Measurements from ENCODE around the gene ACAA2. TPM values are rescaled to one million over a fixed set of nuclear protein-coding genes. Genes with fewer than 3 reads are reported as not detected.
A peak's percentile ranks its signal among the peaks of the same experiment; 100 is the strongest.

Gene ACAA2
- total RNA-seq, 1 experiment from 2014 or later: 136 TPM

- no peak overlapping the region for H3K4me3 Mint-ChIP-seq
- TF ChIP-seq GABPB1 (CRISPR knock-in tag; IDR thresholded peaks at IDR 0.05): no peak
- no peak for TF ChIP-seq ESRRA (CRISPR knock-in tag; IDR thresholded peaks at IDR 0.05; ENCODE audit: borderline replicate concordance)
- no peak for TF ChIP-seq TCF7 (CRISPR knock-in tag; IDR thresholded peaks at IDR 0.05; ENCODE audit: low read depth)
- TF ChIP-seq CDX4 (CRISPR knock-in tag; IDR thresholded peaks at IDR 0.05; ENCODE audit: borderline replicate concordance): no peak
- no peak for TF ChIP-seq PRRX2 (CRISPR knock-in tag; IDR thresholded peaks at IDR 0.05)
- no peak for TF ChIP-seq SMAD3 (CRISPR knock-in tag; IDR thresholded peaks at IDR 0.05; ENCODE audit: borderline replicate concordance)
- TF ChIP-seq IRF1 (CRISPR knock-in tag; IDR thresholded peaks at IDR 0.05): no peak
- TF ChIP-seq ZMAT4 (CRISPR knock-in tag; IDR thresholded peaks at IDR 0.05): no peak
- no peak for TF ChIP-seq ZNF396 (CRISPR knock-in tag; IDR thresholded peaks at IDR 0.05; ENCODE audit: borderline replicate concordance)
- no peak for TF ChIP-seq ZSCAN18 (CRISPR knock-in tag; IDR thresholded peaks at IDR 0.05)
- TF ChIP-seq ERG (CRISPR knock-in tag; IDR thresholded peaks at IDR 0.05): no peak
- POLR2A ChIA-PET: no interaction called here
These were observed 2.6 kb upstream of the ACAA2 start for GRCh38 chr18:49815927-49816326.

GRCh38 chr18:49814147-49814499 lies 790 bp upstream of the ACAA2 start:
- Mint-ChIP-seq H3K4me1 (peaks cover 23% of the 10 kb centered on the region), H3K4me3 (peak overlapping the region; percentile 90), H3K27ac (peak overlapping the region; percentile 53), H3K36me3 (peaks cover 20% of the 10 kb centered on the region), H3K9me3 (peaks cover 14% of the 10 kb centered on the region), H3K27me3 (ENCODE audit: low read depth) (no peaks in the 10 kb centered on the region)
- CTCF ChIA-PET: interaction anchor here (1.4 to 4.2 kb wide), 2 partner anchors 44 to 54 kb away, joined by 3 to 30 read pairs; no protein-coding TSS in a partner anchor
- ATAC-seq (peak; percentile 41), DNase-seq (ENCODE audit: low spot score) (peak; percentile 57)
- POLR2A ChIA-PET: interaction anchor here (0.6 to 1.0 kb wide), 3 partner anchors 73 to 1421 kb away, joined by 3 read pairs; no protein-coding TSS in a partner anchor
- TF ChIP-seq KAT7 (CRISPR knock-in tag; IDR thresholded peaks at IDR 0.05; ENCODE audit: borderline replicate concordance) (0 out of 2 replicates have a peak, but pooled peaks have one; percentile 77), ZNF532 (CRISPR knock-in tag; IDR thresholded peaks at IDR 0.05; ENCODE audit: borderline replicate concordance) (no peak), ARID4B (CRISPR knock-in tag; IDR thresholded peaks at IDR 0.05; ENCODE audit: borderline replicate concordance) (no peak), PRDM15 (CRISPR knock-in tag; IDR thresholded peaks at IDR 0.05) (peak; percentile 84), MAX (CRISPR knock-in tag; IDR thresholded peaks at IDR 0.05) (peak; percentile 9; the same call in 1 of the 2 replicates)

More at GRCh38 chr18:49815927-49816326, 2.6 kb upstream of the ACAA2 start:
- no peaks in the 10 kb centered on the region for H3K9me3 Mint-ChIP-seq
- no peak for DNase-seq (ENCODE audit: low spot score)
- H3K4me1 Mint-ChIP-seq: peaks cover 22% of the 10 kb centered on the region
- H3K36me3 Mint-ChIP-seq: peaks cover 7% of the 10 kb centered on the region; the same call in 1 of the 2 replicates
- no peak for ATAC-seq
- no peak overlapping the region for H3K27ac Mint-ChIP-seq
- no peaks in the 10 kb centered on the region for H3K27me3 Mint-ChIP-seq (ENCODE audit: low read depth)
- CTCF ChIA-PET: no interaction called here

Data from WTC11 (cell line).